DOHH2 (cell line): Measurements from ENCODE around the gene RAB31.

Experiments
- CTCF ChIP-seq: fragments of 200-600 bp; sonication (generic); IDR thresholded peaks from one replicate; pipeline ENCODE4 v1.5.1; 2014; ENCODE audit warnings: antibody characterized with exemption, mild to moderate bottlenecking, low read depth, low read length; ENCODE audit not compliant: poor library complexity, severe bottlenecking
- EZH2phosphoT487 ChIP-seq: fragments of 200-600 bp; sonication (generic); IDR thresholded peaks from 2 replicates; pipeline ENCODE4 v1.6.1; 2017; ENCODE audit warnings: borderline replicate concordance, mild to moderate bottlenecking, antibody characterized with exemption, low read length, moderate library complexity, mixed read lengths

- TF ChIP-seq CTCF (no peak), EZH2phosphoT487 (no peak)
Measured at GRCh38 chr18:9679125-9679524, 29.0 kb upstream of the RAB31 start.
